Stimulated activated CD4-positive, alpha-beta T cell treated with anti-CD3 and anti-CD28 coated beads, Interleukin-2, amount 100 ng/mL, for 4 hours (primary cell): ENCODE results near the gene HERC2.
"Not testable (repeated sequence)": the region's sequence is repeated elsewhere in the genome, so short reads cannot be mapped to it uniquely, and the experiment has no call there.

Source experiments
- DNase-seq: peaks from one replicate; pipeline ENCODE4 v3.0.0-alpha.2; 2020; ENCODE audit warnings: low read depth

The HERC2 gene

GRCh38 chr15:28273873-28274610 is 47.9 kb downstream of the HERC2 start:
- no peak for DNase-seq

GRCh38 chr15:28273468-28273867 is 48.5 kb downstream of the HERC2 start:
- no peak for DNase-seq

DNA sequence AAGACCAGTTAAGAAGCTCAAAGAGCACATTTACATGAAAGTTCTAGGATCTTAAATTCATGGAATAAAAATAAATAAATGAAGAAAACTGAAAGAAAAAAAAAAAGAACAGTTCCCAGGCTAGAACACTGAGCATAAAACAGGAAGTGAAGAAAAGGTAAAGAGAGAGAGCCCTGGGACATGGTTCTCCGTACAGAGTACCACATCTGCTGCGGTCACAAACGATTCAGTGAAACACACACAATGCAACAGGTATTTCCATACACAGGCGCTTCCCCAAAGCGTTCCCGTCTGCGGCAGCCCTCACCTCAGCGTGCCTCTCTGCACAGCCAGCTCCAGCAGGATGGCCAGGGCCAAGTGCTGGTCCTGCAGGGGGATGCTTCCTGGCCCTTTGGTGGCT is 49.4 kb downstream of the HERC2 start:
- no peak for DNase-seq

- DNase-seq, result no peak
These were observed 50.2 kb downstream of the HERC2 start for GRCh38 chr15:28271697-28272260.

- no peak for DNase-seq
These were observed 52.9 kb downstream of the HERC2 start for GRCh38 chr15:28269097-28269496.

DNA sequence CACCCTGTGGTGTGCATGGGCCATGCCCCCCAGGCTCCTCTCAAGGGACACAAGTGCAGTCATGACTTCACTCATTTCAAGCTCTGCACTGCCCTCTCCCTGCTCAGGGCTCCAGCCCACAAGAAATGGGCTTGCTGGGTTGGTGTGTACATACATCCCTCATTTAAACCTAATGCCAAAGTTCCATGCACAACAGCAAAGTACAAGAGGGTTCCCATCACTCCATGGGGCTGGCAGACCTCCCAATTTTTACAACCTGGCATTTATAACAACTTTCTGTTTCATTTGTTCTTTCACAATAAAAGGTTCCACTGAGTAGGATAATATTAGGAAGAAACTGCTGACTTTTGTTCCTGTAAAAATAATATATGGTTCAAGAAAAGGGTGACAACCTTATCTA is 54.3 kb downstream of the HERC2 start:
- DNase-seq, result no peak

DNA sequence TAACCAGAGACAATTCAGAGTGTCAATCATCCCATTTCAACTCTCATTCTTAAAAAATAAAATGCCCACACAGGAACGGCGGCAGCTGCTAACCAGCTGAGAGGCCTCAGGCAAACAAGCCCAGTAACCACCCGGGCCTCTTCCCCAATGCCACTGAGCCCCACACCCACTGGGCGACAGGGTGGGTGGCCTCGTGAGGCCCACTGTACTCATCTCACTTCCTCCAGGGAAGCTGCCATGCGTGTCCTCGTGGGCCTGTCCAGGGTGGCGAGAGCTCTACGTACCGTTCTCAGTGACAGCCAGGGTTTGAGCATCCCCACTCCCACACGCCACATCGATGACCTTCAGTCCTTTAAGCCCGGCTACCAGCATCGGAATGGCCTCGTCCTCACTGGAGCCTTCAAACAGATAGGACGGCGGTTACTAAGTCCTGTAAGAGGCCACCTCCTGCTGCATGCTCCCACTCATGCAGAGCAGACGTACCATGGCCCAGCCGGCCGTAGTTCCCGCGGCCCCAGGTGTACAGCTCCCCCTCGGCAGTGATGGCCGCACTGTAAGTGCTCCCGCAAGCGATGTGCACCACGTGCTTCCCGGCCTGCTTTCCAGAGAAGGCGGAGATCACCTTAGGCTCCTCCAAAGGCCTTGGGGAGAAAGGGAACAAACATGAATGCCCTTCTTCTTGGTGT is 56.5 kb downstream of the HERC2 start:
- DNase-seq, result no peak

DNA sequence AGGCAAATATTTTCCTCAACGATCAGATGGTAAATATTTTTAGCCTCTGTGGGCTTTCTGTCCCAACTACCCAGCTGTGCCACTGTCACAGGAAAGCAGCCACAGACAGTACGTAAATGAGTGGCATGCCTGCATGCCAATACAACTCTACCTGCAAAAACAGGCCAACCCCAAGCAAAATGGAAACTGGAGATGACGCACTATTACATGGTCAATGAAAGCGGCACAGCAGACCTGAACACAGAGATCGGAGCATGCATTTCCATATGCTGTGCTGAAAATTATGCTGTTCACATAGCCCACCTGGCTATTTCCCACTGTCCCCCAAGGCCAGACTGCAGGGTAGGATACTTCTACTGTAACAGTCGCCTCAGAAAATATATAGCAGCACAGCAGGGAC is 57.8 kb downstream of the HERC2 start:
- no peak for DNase-seq

GRCh38 chr15:28262438-28262837 is 59.5 kb downstream of the HERC2 start:
- no peak for DNase-seq

GRCh38 chr15:28260722-28261121 is 61.3 kb downstream of the HERC2 start:
- no peak for DNase-seq

- no peak for DNase-seq
These were observed 61.7 kb downstream of the HERC2 start for GRCh38 chr15:28260317-28260716.

DNA sequence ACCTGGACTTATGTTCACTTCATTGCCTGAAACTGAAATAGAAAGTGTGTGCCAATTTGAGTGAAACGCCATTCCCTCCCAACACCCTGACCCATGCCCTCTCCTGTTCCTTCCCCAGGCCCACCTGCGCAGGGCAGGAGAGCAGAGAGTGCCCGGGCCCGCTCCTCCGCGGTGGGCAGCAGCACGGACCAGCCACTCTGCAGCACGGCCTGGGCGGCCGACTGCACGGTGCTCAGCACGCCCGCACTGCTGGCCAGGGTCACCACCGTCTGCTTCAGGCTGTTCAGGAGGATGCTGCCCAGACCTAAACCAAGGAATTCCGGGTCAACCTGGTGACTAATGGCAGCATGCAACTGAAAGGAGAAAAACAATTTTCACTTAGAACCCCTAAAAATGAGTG is 66.0 kb downstream of the HERC2 start:
- DNase-seq, result no peak

- no peak for DNase-seq
These were observed 69.1 kb downstream of the HERC2 start for GRCh38 chr15:28252831-28253230.

DNA sequence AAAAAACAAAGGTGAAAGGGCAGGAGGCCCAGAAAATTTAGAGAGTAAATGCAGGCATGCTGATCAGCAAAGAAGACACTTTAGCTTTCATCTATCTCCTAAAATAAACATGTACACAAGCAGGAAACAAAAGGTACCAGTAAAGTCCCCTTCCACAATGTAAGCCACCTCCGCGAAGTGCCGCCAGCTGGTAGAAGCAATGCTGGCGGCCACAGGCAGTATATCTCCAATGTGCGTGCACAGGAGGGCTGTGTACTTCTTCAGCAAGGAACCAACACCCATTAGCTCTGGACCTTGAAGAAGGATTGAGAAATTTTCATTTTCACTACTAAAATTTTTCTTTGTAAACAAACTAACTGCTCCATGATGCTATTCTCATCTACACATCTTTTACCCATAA is 75.4 kb downstream of the HERC2 start:
- no peak for DNase-seq

DNA sequence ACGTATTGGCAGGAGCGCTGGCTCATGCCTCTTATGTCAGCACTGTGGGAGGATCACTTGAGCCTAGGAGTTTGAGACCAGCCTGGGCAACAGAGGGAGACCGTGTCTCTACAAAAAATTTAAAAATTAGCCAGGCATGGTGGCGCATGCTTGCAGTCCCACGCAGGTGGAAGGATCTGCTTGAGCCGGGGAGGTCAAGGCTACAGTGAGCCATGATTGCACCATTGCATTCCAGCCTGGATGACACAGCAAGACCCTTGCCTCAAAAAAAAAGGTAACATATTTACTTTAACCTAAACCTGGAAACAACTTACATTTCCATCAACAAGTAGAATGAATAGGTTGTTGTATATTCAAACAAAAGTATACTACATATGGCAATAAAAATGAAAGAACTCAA is 78.1 kb downstream of the HERC2 start:
- DNase-seq, result no peak

DNA sequence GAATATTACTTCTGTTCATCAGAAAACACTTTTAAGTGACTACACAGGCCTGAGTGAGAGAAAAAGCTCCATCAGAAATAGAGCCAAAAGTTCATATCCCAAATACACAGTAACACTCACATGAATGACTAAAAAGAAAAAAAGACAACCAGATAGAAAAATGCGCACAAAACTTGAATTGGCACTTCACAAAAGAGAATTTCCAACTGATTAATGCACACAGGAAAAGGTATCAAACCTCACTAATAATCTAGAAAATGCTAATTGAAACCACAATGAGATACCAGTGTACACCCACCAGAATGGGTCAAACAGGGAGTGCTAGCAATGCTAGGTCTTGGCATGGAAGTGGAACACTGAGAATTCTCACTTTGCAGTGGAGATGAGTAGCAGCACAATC is 78.6 kb downstream of the HERC2 start:
- no peak for DNase-seq

GRCh38 chr15:28238296-28238695 is 83.7 kb downstream of the HERC2 start:
- not testable (repeated sequence) for DNase-seq

DNA sequence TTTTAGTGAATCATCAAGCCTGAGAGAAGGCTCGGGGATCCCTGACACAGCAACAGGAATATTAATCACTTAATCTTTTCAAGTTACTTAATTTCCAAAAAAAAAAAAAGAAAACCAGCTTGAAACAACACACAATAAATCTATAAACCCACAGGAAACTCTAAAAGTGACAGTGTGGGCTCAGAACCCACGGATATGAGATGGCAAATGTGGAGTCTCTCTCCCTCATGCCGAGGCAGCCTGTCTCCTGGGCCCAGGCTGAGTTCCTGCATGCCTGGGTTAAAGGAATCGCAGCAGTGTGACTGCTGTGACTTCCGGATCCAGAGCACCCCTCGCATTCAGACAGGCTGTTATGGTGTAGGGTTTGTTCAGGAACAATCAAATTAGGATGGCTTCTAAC is 90.2 kb downstream of the HERC2 start:
- DNase-seq, result not testable (repeated sequence)

DNA sequence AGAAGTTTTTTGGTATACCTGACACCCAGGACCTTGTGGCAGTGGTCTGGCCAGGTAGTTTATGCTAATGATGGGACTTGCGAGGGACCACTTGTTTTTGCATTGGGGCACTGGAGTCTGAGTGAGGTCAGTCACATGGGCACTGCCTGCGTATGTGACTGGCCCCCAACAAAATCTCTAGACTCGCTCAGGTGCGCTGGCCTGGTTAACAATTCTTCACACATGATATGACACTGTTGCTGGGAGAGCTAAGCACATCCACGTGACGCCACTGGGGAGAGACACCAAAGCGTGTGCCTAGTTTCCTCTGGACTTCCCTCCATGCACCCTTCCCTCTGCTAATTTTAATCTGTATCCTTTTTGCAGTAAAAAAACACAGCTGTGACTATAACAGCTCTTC is 90.6 kb downstream of the HERC2 start:
- not testable (repeated sequence) for DNase-seq

GRCh38 chr15:28228990-28229640 is 92.9 kb downstream of the HERC2 start:
- not testable (repeated sequence) for DNase-seq

DNA sequence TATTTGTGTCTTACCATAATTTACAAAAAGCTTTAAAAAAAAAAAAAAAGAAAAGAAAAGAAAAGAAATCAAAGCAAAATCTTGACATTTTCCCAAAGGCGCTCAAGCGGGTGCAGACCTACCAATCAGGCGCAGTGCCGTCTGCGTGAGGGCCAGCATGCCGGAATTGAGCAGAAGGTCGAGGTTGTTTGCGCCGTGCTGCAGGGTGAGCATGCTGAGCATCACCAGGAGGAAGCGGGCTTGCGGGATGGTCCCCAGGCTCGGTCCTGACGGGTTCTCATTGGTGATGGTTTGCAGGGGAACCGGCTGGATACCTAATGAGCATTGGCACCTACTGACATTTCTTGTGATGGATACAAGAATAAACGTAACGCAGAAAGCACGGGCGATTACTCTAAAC is 93.9 kb downstream of the HERC2 start:
- no peak for DNase-seq

GRCh38 chr15:28227303-28227702 is 94.7 kb downstream of the HERC2 start:
- DNase-seq, result not testable (repeated sequence)

DNA sequence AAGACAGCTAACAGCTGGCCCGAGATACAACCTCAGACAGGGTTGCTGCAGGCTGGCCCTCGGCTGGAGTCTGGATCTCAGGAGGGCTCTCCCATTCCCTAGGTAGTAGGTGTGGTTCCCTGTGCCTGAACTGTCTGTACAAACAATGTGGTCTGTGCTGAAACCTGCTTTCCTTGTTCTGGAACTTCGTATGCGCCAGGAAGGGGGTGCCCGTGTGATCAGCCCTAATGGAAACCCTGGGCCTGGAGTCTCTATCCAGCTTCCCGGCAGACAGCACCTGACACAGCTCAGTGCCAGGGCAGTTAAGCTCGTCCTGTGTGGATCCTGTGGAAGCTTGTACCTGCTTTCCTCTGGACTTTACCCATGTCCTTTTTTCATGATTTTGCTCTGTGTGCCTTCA is 99.4 kb downstream of the HERC2 start:
- not testable (repeated sequence) for DNase-seq
